Ascending aorta (tissue), 2 donors: Measurements from ENCODE around the gene CKM. TPM values are rescaled to one million over a fixed set of nuclear protein-coding genes. Genes with fewer than 3 reads are reported as not detected.
"Not testable (repeated sequence)": the region's sequence is repeated elsewhere in the genome, so short reads cannot be mapped to it uniquely, and the experiment has no call there.

Experiments
- DNase-seq, 2 donors: peaks; one replicate each; pipeline ENCODE4 v3.0.0-alpha.2; 2019; ENCODE audit warnings: low spot score in 2 of 2
- H3K27ac ChIP-seq, 2 donors: fragments of 200-600 bp; sonication (generic); one replicate each; pipeline ENCODE4 v1.5.1; 2016 to 2017; ENCODE audit warnings: mild to moderate bottlenecking in 1 of 2
- H3K27me3 ChIP-seq: fragments of 200-600 bp; sonication (generic); one replicate; pipeline ENCODE4 v1.5.1; 2017
- H3K36me3 ChIP-seq, 2 donors: fragments of 200-600 bp; sonication (generic); one replicate each; pipeline ENCODE4 v1.5.1; 2016
- H3K4me1 ChIP-seq, 2 donors: fragments of 200-600 bp; sonication (generic); one replicate each; pipeline ENCODE4 v1.5.1; 2016 to 2017; ENCODE audit warnings: mild to moderate bottlenecking in 1 of 2
- H3K4me3 ChIP-seq, 2 donors: fragments of 200-600 bp; sonication (generic); one replicate each; pipeline ENCODE4 v1.5.1; 2016 to 2017; ENCODE audit warnings: mild to moderate bottlenecking in 1 of 2
- H3K9me3 ChIP-seq, 2 donors: fragments of 200-600 bp; sonication (generic); one replicate each; pipeline ENCODE4 v1.5.1; 2016
- CTCF ChIP-seq, 3 experiments: fragments of 200-600 bp in 2 of 3; fragments of 450-650 bp in 1 of 3; sonication (generic) in 2 of 3; IDR thresholded peaks; one replicate each; pipeline ENCODE4 v1.5.1; 2016 to 2019; ENCODE audit warnings: antibody characterized with exemption in 3 of 3, mild to moderate bottlenecking in 1 of 3, moderate library complexity in 1 of 3
- intact Hi-C: fragments of 100-400 bp; cut with DNase I; formaldehyde crosslinking; loops from one replicate; pipeline ENCODE4 v1.15.1; 2023
- total RNA-seq: library from RNA; depleted of rRNA; stranded (reverse); fragments of >200 nt; gene quantifications from one replicate; pipeline ENCODE4 v1.1.0, GENCODE V29; 2016

The CKM gene
- total RNA-seq, 1 donor from 2014 or later = not detected

- no peak for TF ChIP-seq CTCF (IDR thresholded peaks at IDR 0.05)
- Histone ChIP-seq H3K36me3 (peaks cover 46 to 86% of the 10 kb centered on the region in 2 donors), H3K27me3 (no peaks in the 10 kb centered on the region), H3K9me3 (no peaks in the 10 kb centered on the region), H3K27ac (no peak overlapping the region), H3K4me1 (no peaks in the 10 kb centered on the region), H3K4me3 (no peak overlapping the region)
- intact Hi-C loops = no loop called here
- no peak for DNase-seq
Observed at GRCh38 chr19:45275370-45275971, 47.2 kb downstream of the CKM start.

GRCh38 chr19:45273521-45273855 lies 49.2 kb downstream of the CKM start:
- no peak for DNase-seq
- Histone ChIP-seq H3K27me3 (no peaks in the 10 kb centered on the region), H3K9me3 (no peaks in the 10 kb centered on the region), H3K4me3 (no peak overlapping the region), H3K27ac (no peak overlapping the region), H3K4me1 (no peaks in the 10 kb centered on the region), H3K36me3 (peaks cover 42 to 82% of the 10 kb centered on the region in 2 donors)
- intact Hi-C loops = no loop called here
- no peak for TF ChIP-seq CTCF (IDR thresholded peaks at IDR 0.05)

GRCh38 chr19:45271735-45272108 lies 51.0 kb downstream of the CKM start:
- peaks cover 48 to 80% of the 10 kb centered on the region in 2 donors for H3K36me3 ChIP-seq
- TF ChIP-seq CTCF (IDR thresholded peaks at IDR 0.05) = no peak
- intact Hi-C loops = no loop called here

GRCh38 chr19:45271098-45271734 lies 51.5 kb downstream of the CKM start:
- Histone ChIP-seq H3K27me3 (no peaks in the 10 kb centered on the region), H3K4me3 (no peak overlapping the region), H3K36me3 (peaks cover 48 to 79% of the 10 kb centered on the region in 2 donors), H3K9me3 (no peaks in the 10 kb centered on the region), H3K4me1 (no peaks in the 10 kb centered on the region), H3K27ac (no peak overlapping the region)
- peak in 1 of 2 donors; percentile 48 for DNase-seq
- no peak for TF ChIP-seq CTCF (IDR thresholded peaks at IDR 0.05)
- intact Hi-C loops = no loop called here

More at GRCh38 chr19:45271735-45272108, 51.0 kb downstream of the CKM start:
- Histone ChIP-seq H3K27me3 (no peaks in the 10 kb centered on the region), H3K4me1 (no peaks in the 10 kb centered on the region), H3K4me3 (no peak overlapping the region), H3K9me3 (no peaks in the 10 kb centered on the region), H3K27ac (no peak overlapping the region)
- DNase-seq = no peak

GRCh38 chr19:45269939-45270338 lies 52.7 kb downstream of the CKM start:
- H3K4me3 ChIP-seq, H3K27ac ChIP-seq, DNase-seq, intact Hi-C loops, H3K4me1 ChIP-seq, H3K27me3 ChIP-seq, H3K9me3 ChIP-seq: not testable (repeated sequence)
- peaks cover 44 to 76% of the 10 kb centered on the region in 2 donors for H3K36me3 ChIP-seq

- H3K4me3 ChIP-seq = no peak overlapping the region
- H3K27ac ChIP-seq = no peak overlapping the region
- DNase-seq = no peak
- H3K4me1 ChIP-seq = no peaks in the 10 kb centered on the region
- no peaks in the 10 kb centered on the region for H3K27me3 ChIP-seq
- no peaks in the 10 kb centered on the region for H3K9me3 ChIP-seq
- TF ChIP-seq CTCF (IDR thresholded peaks at IDR 0.05) = no peak
- intact Hi-C loops = no loop called here
- H3K36me3 ChIP-seq = peaks cover 41 to 64% of the 10 kb centered on the region in 2 donors
Observed at GRCh38 chr19:45267296-45267695, 55.4 kb downstream of the CKM start.
